HG02571 (cell line): ENCODE results near the gene LYSET.
A peak's percentile ranks its signal among the peaks of the same experiment; 100 is the strongest.
"Not testable (repeated sequence)": the region's sequence is repeated elsewhere in the genome, so short reads cannot be mapped to it uniquely, and the experiment has no call there.

Experiments
- ATAC-seq: cut with Tn5 transposase; IDR thresholded peaks from one replicate; pipeline ENCODE4 v1.9.1; 2021; ENCODE audit warnings: mild to moderate bottlenecking, moderate library complexity; ENCODE audit not compliant: unreplicated experiment

The LYSET gene

GRCh38 chr14:93184391-93185348 is at the start of gene LYSET, which contains the start of gene MOAP1:
TSS of gene LYSET (plus strand) at chr14:93185317. CDS start at chr14:93185406, 89 bp downstream.
TSS of gene MOAP1 (minus strand) at chr14:93184897. CDS start at chr14:93184242, 655 bp downstream.
- ATAC-seq: peak; percentile 79

GRCh38 chr14:93135399-93135798 is 49.7 kb upstream of the LYSET start:
- no peak for ATAC-seq

- no peak for ATAC-seq
These were observed 49.1 kb upstream of the LYSET start for GRCh38 chr14:93136009-93136408.

- ATAC-seq: not testable (repeated sequence)
These were observed 48.6 kb upstream of the LYSET start for GRCh38 chr14:93136508-93136907.

- ATAC-seq: no peak
These were observed 47.3 kb upstream of the LYSET start for GRCh38 chr14:93137864-93138263.

GRCh38 chr14:93142854-93143652 is 42.1 kb upstream of the LYSET start:
- ATAC-seq: no peak

- no peak for ATAC-seq
These were observed 39.0 kb upstream of the LYSET start for GRCh38 chr14:93146119-93146518.

- no peak for ATAC-seq
These were observed 36.1 kb upstream of the LYSET start for GRCh38 chr14:93148979-93149378.

GRCh38 chr14:93150227-93151208 is 34.6 kb upstream of the LYSET start:
- ATAC-seq: no peak

GRCh38 chr14:93153121-93153520 is 32.0 kb upstream of the LYSET start:
- ATAC-seq: no peak

GRCh38 chr14:93155667-93156066 is 29.4 kb upstream of the LYSET start:
- ATAC-seq: no peak

GRCh38 chr14:93156693-93157369 is 28.3 kb upstream of the LYSET start:
- no peak for ATAC-seq

GRCh38 chr14:93158349-93158748 is 26.8 kb upstream of the LYSET start:
- not testable (repeated sequence) for ATAC-seq

GRCh38 chr14:93159625-93160352 is 25.3 kb upstream of the LYSET start:
- ATAC-seq: not testable (repeated sequence)

- ATAC-seq: no peak
These were observed 24.7 kb upstream of the LYSET start for GRCh38 chr14:93160353-93160801.

- ATAC-seq: no peak
These were observed 23.6 kb upstream of the LYSET start for GRCh38 chr14:93161411-93161940.

- no peak for ATAC-seq
These were observed 21.6 kb upstream of the LYSET start for GRCh38 chr14:93163564-93163963.
